Kidney epithelial cell (primary cell): ENCODE measurements around the gene TC2N. TPM values are rescaled to one million over a fixed set of nuclear protein-coding genes. Genes with fewer than 3 reads are reported as not detected.

Experiments
- DNase-seq: peaks from one replicate; pipeline ENCODE4 v3.0.0-alpha.2; 2010; ENCODE audit warnings: low read depth
- H3K27me3 ChIP-seq: 2 replicates; pipeline ENCODE4 v1.6.0; 2011; ENCODE audit warnings: low read length; ENCODE audit not compliant: control insufficient read depth, insufficient read depth
- H3K36me3 ChIP-seq: 2 replicates; pipeline ENCODE4 v1.5.1; 2011; ENCODE audit warnings: low read length; ENCODE audit not compliant: control insufficient read depth, insufficient read depth
- H3K4me3 ChIP-seq: 2 replicates; pipeline ENCODE4 v1.5.1; 2011; ENCODE audit warnings: low read depth, mild to moderate bottlenecking, control low read depth, low read length
- CTCF ChIP-seq: IDR thresholded peaks from 2 replicates; pipeline ENCODE4 v1.5.1; 2011; ENCODE audit warnings: mild to moderate bottlenecking, moderate library complexity, low read length, control low read depth, inconsistent platforms; ENCODE audit not compliant: insufficient read depth, poor library complexity, severe bottlenecking
- total RNA-seq: library from RNA; depleted of rRNA; stranded (reverse); fragments of >200 nt; gene quantifications from 2 replicates; pipeline ENCODE4 v1.2.3, GENCODE V29; 2015

The TC2N gene
- total RNA-seq, 1 donor from 2014 or later = 9.6 TPM

DNA sequence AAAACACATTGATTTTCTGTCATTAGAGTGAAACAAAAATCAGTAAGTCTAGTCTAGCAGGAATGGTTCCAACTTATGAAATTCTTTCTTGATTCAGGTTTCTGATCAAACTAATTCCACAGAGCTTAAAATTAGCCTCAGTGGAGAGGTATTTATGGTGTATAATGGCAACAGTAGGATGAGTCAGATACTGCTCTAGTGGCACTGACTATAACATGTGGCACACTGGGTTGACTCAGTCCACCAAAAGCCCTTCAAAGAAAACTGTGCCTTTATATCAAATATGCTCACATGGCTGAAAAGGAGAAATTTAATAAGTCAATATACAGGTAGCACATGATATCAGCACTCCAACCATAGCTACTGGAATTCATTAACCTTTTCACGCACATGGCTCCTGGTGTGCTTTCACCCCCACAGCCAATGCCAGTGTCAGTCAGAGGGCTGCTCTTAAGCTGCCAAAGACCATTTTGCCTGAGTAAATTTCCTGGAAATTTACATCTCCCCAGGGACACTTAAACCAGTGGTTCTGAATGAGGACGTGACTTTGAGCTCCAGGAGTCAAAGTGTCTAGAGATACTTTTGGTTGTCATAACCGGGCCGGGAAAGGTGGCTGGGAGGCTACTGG, 113.7 kb downstream of the TC2N start:
- DNase-seq = no peak

GRCh38 chr14:91752961-91753360, 114.4 kb downstream of the TC2N start:
- H3K4me3 ChIP-seq = no peak overlapping the region
- TF ChIP-seq CTCF = no peak
- DNase-seq = no peak
- H3K27me3 ChIP-seq = no peaks in the 10 kb centered on the region
- no peaks in the 10 kb centered on the region for H3K36me3 ChIP-seq

More for the DNA sequence above, 113.7 kb downstream of the TC2N start:
- Histone ChIP-seq H3K27me3 (no peaks in the 10 kb centered on the region), H3K4me3 (no peak overlapping the region), H3K36me3 (no peaks in the 10 kb centered on the region)
- TF ChIP-seq CTCF = no peak

DNA sequence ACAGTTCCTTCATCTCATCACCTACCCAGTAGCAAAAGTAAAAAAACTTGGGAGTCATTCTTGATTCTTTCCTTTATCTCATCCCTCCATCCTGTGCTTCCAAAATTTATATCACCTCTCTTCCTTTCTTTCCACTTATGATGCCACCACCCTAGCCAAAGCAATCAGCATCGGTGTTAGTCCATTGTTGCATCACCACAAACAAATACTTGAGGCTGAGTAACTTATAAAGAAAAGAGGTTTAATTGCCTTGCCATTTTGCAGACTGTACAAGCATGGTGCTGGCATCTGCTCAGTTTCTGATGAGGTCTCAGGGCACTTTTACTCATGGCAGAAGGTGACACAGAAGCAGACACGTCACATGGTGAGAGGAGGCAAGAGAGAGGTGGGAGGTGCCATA, 115.6 kb downstream of the TC2N start:
- DNase-seq = no peak
- no peak overlapping the region for H3K4me3 ChIP-seq
- no peaks in the 10 kb centered on the region for H3K36me3 ChIP-seq
- TF ChIP-seq CTCF = no peak
- H3K27me3 ChIP-seq = no peaks in the 10 kb centered on the region

GRCh38 chr14:91750634-91751198, 116.6 kb downstream of the TC2N start:
- no peak for TF ChIP-seq CTCF

GRCh38 chr14:91749868-91750267, 117.5 kb downstream of the TC2N start:
- DNase-seq = no peak
- TF ChIP-seq CTCF = no peak
- H3K4me3 ChIP-seq = no peak overlapping the region
- no peaks in the 10 kb centered on the region for H3K27me3 ChIP-seq
- no peaks in the 10 kb centered on the region for H3K36me3 ChIP-seq

More at GRCh38 chr14:91750634-91751198, 116.6 kb downstream of the TC2N start:
- H3K4me3 ChIP-seq = no peak overlapping the region
- DNase-seq = no peak
- no peaks in the 10 kb centered on the region for H3K27me3 ChIP-seq
- H3K36me3 ChIP-seq = no peaks in the 10 kb centered on the region

DNA sequence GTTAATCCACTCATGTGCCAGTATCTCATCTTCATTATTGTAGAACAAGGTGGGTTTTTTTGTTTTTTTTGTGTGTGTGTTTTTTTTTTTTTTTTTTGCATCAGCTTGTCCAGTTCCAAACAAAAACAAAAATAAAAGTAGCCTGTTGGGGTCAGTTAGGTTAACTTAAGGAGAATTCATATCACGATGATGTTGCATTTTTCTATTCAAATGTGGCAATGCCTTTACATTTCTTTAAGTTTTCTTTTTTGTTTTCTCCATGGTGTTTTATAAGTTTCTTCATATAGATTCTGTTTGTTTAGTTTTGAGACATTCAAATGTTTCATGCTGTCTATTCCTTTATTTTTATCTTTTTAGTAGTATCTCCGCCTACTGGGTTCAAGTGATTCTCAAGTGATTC, 119.3 kb downstream of the TC2N start:
- TF ChIP-seq CTCF = no peak
- no peaks in the 10 kb centered on the region for H3K27me3 ChIP-seq
- no peak overlapping the region for H3K4me3 ChIP-seq
- H3K36me3 ChIP-seq = no peaks in the 10 kb centered on the region
- DNase-seq = no peak
